ENCODE data around the gene IGSF21. TPM values are rescaled to one million over a fixed set of nuclear protein-coding genes. Genes with fewer than 3 reads are reported as not detected.

IGSF21 gene
- total and polyA plus RNA-seq, 2 experiments from 2014 or later: not detected

DNA sequence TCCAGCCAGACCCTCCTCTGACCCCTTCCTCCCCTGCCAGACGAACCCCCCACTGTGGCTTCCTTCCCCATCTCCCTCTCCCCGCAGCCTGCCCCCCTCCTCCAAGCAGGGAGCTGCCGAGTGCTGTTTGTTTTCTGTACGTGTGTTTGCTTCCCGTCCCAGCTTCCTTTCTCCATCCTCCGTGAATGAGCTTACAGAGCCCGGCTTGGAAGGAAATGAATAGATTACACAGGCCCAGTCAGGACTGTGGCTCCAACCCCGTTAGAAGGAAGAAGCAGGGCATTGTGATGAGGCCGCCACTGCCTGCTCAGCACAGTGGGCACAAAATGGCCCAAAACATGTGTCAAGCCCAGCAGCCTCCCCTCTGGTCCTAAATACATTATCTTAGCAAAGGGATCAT, 123.2 kb downstream of the IGSF21 start:
- 43% methylated on average over 9 of the region's 9 CpGs for WGBS (ENCODE audit: low lambda C conversion rate, missing lambda C conversion rate)
- H3K27ac ChIP-seq: no peak overlapping the region
- H3K4me1 ChIP-seq (ENCODE audit: insufficient read depth): no peaks in the 10 kb centered on the region
- no peaks in the 10 kb centered on the region for H3K79me2 ChIP-seq
- no peak for DNase-seq (ENCODE audit: low spot score)
- H3K4me2 ChIP-seq: no peak overlapping the region
- no peak overlapping the region for H2AFZ ChIP-seq
- H3K9me2 ChIP-seq (replicated peaks; ENCODE audit: insufficient read depth): no peaks in the 10 kb centered on the region
- no peak for TF ChIP-seq EZH2 (IDR thresholded peaks at IDR 0.05; ENCODE audit: borderline replicate concordance)
- TF ChIP-seq EZH2phosphoT487 (IDR thresholded peaks at IDR 0.05; ENCODE audit: low read depth, severe bottlenecking, unreplicated experiment): no peak
- TF ChIP-seq, protein P1, sequence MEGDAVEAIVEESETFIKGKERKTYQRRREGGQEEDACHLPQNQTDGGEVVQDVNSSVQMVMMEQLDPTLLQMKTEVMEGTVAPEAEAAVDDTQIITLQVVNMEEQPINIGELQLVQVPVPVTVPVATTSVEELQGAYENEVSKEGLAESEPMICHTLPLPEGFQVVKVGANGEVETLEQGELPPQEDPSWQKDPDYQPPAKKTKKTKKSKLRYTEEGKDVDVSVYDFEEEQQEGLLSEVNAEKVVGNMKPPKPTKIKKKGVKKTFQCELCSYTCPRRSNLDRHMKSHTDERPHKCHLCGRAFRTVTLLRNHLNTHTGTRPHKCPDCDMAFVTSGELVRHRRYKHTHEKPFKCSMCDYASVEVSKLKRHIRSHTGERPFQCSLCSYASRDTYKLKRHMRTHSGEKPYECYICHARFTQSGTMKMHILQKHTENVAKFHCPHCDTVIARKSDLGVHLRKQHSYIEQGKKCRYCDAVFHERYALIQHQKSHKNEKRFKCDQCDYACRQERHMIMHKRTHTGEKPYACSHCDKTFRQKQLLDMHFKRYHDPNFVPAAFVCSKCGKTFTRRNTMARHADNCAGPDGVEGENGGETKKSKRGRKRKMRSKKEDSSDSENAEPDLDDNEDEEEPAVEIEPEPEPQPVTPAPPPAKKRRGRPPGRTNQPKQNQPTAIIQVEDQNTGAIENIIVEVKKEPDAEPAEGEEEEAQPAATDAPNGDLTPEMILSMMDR (IDR thresholded peaks at IDR 0.05; ENCODE audit: poor library complexity): no peak
- peaks cover 31% of the 10 kb centered on the region for H3K27me3 ChIP-seq
- H4K20me1 ChIP-seq (ENCODE audit: insufficient read depth, poor library complexity, severe bottlenecking): no peaks in the 10 kb centered on the region
- no peaks in the 10 kb centered on the region for H3K9me3 ChIP-seq (ENCODE audit: low read depth)
- no peak overlapping the region for H3K4me3 ChIP-seq
- no peaks in the 10 kb centered on the region for H3K36me3 ChIP-seq (replicated peaks; ENCODE audit: insufficient read depth, low read depth)

DNA sequence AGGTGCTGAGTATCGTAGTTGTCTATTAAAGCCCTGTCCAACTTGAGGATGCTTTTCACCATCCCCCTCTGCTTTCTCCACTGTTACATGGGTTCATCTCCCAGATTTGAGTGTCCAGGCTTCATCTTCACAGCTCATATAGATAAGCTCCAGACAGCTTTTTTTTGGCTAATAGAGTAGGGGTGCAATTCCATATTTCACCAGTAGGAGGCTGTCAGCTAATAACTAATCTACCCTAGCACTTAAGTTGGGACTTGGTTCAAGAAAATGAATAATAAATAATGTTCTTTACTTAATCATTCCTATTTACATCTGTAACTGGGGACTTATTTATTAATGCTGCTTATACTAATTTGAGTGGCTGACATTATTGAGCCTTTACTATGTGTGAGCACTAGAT, 124.5 kb downstream of the IGSF21 start:
- no peak overlapping the region for H2AFZ ChIP-seq
- 100% methylated on average over 1 of the region's 1 CpG for WGBS (ENCODE audit: low lambda C conversion rate, missing lambda C conversion rate)
- TF ChIP-seq EZH2 (IDR thresholded peaks at IDR 0.05; ENCODE audit: borderline replicate concordance): no peak
- TF ChIP-seq, protein P1 (IDR thresholded peaks at IDR 0.05; ENCODE audit: poor library complexity): no peak
- no peak for TF ChIP-seq EZH2phosphoT487 (IDR thresholded peaks at IDR 0.05; ENCODE audit: low read depth, severe bottlenecking, unreplicated experiment)
- no peaks in the 10 kb centered on the region for H3K79me2 ChIP-seq
- no peaks in the 10 kb centered on the region for H3K9me2 ChIP-seq (replicated peaks; ENCODE audit: insufficient read depth)
- no peaks in the 10 kb centered on the region for H3K9me3 ChIP-seq (ENCODE audit: low read depth)
- H4K20me1 ChIP-seq (ENCODE audit: insufficient read depth, poor library complexity, severe bottlenecking): no peaks in the 10 kb centered on the region
- H3K27me3 ChIP-seq: peaks cover 31% of the 10 kb centered on the region
- H3K27ac ChIP-seq: no peak overlapping the region
- DNase-seq (ENCODE audit: low spot score): no peak
- H3K4me1 ChIP-seq (ENCODE audit: insufficient read depth): no peaks in the 10 kb centered on the region
- no peaks in the 10 kb centered on the region for H3K36me3 ChIP-seq (replicated peaks; ENCODE audit: insufficient read depth, low read depth)
- H3K4me2 ChIP-seq: no peak overlapping the region
- H3K4me3 ChIP-seq: no peak overlapping the region

DNA sequence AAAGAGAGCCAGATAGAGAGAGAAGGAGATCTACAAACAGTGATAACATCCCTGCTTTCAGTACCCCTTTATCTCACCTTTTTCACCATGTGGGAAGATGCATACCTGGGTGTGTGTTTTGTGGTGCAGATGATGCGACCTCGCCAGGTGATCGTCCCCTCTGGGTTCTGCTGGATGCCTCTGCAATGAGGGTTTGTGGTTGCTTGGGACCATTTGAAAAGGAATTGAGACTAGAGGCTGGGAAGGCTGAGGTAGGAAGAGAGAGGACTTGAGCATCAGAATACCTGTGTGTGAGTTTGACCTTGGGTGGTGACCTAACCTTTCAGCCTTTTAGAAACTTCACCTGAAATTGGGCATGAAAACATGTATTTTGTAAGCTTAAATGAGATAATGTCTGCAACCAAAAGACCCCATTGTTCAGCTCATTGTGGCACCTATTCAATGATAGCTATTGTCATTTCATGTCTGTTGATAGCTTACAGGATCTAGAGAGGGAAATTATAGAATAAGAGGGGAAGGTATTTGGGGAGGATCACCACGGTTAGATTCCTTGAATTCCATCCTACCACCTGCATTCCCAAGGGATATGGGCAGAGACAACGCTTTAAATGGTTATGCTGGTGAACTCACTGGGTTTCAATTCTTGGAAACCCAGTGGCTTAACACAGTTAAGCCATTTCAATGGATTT, 125.7 kb downstream of the IGSF21 start:
- no peaks in the 10 kb centered on the region for H3K4me1 ChIP-seq (ENCODE audit: insufficient read depth)
- no peak overlapping the region for H3K4me3 ChIP-seq
- H3K36me3 ChIP-seq (replicated peaks; ENCODE audit: insufficient read depth, low read depth): no peaks in the 10 kb centered on the region
- H3K27me3 ChIP-seq: peaks cover 35% of the 10 kb centered on the region
- no peak overlapping the region for H3K27ac ChIP-seq
- TF ChIP-seq, protein P1 (IDR thresholded peaks at IDR 0.05; ENCODE audit: poor library complexity): no peak
- TF ChIP-seq EZH2 (IDR thresholded peaks at IDR 0.05; ENCODE audit: borderline replicate concordance): no peak
- TF ChIP-seq EZH2phosphoT487 (IDR thresholded peaks at IDR 0.05; ENCODE audit: low read depth, severe bottlenecking, unreplicated experiment): no peak
- 73% methylated on average over 5 of the region's 5 CpGs for WGBS (ENCODE audit: low lambda C conversion rate, missing lambda C conversion rate)
- no peak overlapping the region for H2AFZ ChIP-seq
- no peak for DNase-seq (ENCODE audit: low spot score)
- H4K20me1 ChIP-seq (ENCODE audit: insufficient read depth, poor library complexity, severe bottlenecking): no peaks in the 10 kb centered on the region
- no peaks in the 10 kb centered on the region for H3K9me3 ChIP-seq (ENCODE audit: low read depth)
- no peak overlapping the region for H3K4me2 ChIP-seq
- H3K9me2 ChIP-seq (replicated peaks; ENCODE audit: insufficient read depth): no peaks in the 10 kb centered on the region
- no peaks in the 10 kb centered on the region for H3K79me2 ChIP-seq
